NCI-H187 treated with DMSO at 0.1 percent for 48 hours (cell line): Measurements from ENCODE around the gene TGM4.

ENCODE experiments used
- DNase-seq: peaks from one replicate; lab custom pipeline; 2025; lab: John Stamatoyannopoulos, UW

TGM4 gene

DNA sequence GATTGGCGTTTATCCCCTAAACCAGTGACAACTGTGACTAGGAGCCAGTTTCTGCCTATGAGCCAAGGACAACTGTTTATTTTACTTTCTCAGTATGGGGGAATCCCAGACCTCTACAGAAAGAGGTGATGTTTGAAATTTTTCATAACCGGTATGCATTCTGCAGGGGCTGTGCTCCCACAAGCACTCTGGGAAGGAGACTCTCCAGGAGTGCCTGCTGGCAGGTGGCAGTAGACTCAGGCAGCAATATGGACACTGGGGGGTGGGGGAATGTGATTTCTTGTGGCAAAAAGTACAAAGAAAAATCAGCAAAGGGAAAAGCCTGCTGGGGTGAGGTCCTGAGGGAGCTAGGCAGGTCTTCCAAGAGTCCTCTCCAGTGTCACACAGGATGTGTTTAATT, 5.9 kb downstream of the TGM4 start:
- no peak for DNase-seq

DNA sequence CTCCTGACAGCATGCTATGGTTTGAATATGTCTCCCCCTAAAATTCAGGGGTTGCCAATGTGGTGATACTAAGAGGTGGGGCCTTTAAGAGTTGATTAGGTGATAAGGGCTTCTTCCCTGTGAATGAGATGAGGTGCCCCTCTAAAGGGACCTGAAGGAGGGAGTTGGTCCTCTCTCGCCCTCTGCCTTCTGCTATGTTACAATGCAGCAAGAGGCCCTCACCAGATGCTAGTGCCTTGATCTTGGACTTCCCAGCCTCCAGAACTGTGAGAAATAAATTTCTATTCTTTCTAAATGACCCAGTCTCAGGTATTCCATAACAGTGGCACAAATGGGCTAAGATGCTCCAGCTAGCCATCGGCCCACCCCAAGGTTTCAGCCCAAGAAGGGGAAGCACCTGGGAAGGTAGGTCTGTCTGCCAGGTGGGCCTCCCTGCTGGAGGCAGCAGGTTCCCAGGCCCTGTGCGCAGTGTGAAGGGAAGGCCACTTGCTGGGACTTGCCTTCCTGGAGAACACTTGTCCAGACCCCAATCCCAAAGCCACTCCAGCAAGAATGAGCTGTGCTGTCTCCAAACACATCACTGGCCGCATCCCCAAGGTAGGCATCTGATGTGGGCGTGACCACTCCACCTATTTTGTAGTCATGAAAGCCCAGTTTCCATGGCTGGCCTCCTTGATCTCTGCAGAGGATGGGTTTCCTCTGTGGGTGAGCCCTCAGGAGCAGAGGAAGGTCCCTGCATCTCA, 9.0 kb downstream of the TGM4 start:
- no peak for DNase-seq

DNA sequence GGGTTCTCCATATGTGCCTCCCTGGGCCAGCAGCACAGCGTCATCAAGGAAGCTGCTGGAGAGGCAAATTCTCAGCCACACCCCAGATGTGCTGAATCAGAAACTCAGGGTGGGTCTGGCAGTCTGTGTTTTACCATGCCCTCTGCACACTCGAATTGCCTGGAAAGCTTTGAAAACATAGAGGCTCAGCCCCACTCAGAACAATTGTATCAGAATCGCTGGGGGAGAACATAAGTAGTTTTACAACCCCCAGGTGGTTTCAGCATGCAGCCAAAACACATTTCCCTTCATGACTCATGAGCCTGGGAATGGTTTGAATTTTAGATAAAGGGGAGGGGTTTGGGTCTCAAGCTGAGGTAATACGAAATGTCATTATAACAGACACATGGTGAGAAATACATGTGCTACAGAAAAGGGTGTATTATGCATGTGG, 9.6 kb downstream of the TGM4 start:
- no peak for DNase-seq

DNA sequence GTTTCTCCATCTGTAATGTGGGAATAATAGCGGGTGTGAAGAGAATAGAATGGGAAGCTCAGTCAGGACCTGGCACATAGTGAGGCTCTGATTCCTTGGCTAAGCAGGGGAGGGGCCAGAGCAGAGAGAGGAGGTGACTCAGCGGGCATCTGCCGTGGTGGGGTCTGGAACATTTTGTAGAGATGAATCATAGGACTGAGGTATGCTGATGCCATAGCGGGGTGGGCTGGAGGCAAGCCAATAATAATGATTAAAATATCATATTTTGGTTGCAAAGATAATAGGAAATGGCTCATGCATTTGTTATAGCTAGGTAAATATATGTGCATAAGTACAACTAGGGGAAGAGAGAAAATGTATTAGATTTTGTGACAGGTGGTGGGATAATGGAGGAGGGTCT, 11.2 kb downstream of the TGM4 start:
- DNase-seq = no peak

DNA sequence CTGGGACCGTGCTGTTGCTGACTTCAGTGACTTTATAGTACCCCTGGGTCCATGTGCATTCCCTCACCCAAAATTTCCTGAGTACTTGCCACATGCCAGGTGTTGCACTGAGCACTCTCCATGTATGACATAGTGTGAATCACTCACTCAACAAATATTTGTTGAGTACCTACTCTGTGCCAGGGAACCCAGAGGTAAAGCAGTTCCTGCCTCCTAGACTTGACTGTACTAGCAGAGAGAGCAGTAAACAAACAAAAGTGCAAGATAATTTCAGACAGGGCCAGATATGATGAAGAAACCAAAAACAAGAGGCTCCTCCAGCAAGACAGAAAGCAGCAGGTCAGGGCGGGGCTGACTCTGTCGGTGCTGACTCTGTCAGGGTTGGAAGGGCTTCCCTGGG, 12.2 kb downstream of the TGM4 start:
- DNase-seq = no peak

DNA sequence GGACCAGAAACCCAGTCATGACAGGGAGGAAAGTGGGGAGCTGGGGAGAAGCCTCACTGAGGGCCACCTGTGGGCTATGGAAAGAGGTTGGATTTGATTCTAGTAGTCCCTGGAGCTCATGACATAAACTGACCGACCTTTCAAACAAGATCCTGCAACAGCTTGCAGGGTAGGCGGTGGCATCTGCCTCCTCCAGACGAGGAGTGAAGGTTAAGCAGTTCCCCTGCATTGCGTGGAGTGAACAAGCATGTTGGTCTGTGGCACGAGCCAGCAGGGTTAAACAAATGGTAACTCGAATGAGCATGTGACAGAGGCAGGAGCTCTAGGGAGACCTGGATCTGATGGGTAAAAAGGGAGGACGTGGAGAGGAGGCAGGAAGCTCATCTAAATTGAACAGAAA, 12.7 kb downstream of the TGM4 start:
- no peak for DNase-seq

DNA sequence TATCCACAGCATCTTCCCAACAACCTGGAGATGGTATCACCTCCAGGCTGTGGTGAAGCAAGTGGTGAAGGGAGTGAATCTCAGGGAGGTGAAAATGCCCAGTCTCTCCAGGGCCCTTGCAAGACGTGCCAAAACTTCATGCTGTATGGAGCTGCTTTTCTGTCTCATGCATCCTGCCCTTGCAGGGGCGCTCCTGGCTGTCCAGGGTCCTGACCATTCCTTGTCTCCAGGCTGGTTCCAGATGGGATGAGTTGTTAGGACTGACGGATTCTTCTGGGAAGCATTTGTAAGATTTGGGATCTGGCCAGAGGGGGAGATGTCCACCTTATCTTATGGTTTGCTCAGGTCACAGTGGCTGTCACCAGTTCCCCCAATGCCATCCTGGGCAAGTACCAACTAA, 15.8 kb downstream of the TGM4 start:
- DNase-seq = no peak

DNA sequence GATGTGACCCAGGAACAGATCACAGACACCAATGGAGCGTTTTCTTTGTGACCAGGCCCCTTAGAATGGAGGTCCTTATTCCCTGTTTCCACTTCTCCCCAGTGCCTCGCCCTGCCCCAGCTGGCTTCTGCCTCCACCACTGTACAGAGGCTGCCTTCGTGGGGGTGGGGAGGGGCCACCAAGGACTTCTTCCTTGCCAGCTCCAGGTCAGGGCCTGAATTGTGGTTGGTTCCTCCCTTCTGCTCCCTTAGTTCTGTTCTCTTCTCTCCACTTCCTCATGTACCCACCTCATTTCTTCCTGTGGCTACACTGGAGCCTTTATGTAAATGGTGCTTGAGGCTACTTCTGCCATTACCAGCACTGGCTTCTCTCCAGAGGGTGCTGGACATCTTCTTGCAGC, 16.4 kb downstream of the TGM4 start:
- no peak for DNase-seq

DNA sequence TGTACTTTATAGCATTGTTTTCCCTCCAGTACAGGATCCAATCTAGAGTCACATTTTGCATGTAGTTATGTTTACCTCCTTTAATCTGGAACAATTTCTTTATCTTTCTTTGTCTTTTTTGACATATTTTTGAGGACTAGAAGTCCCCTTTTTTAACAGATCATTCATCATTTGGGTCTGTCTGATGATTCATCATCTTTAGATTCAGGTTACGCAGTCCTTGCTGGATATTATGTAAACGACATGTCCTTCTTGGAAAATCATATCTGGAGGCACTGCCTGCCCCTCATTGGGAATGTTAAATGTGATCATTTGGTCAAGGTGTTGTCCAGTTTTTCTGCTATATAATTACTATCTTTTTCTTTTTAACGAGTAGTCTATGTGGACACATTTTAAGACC, 18.3 kb downstream of the TGM4 start:
- DNase-seq = no peak

DNA sequence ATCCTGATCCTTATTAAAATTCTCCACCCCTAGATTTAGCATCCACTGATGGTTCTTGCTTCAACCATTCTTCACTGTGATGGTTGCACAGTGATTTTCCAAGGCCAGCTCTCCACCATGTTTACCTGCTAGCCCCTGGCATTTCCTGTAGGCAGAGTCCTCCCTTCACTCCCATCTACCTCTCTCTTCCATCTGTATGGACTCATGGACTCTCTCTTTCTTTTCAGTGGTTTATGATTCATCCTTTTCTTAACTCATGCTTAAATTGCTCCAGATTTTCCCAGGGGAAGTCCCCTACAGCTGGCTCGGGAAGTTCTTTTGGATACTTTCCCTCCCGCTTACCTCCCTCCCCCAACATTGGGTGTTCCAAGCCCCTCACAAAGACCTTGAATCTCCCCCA, 18.7 kb downstream of the TGM4 start:
- no peak for DNase-seq

DNA sequence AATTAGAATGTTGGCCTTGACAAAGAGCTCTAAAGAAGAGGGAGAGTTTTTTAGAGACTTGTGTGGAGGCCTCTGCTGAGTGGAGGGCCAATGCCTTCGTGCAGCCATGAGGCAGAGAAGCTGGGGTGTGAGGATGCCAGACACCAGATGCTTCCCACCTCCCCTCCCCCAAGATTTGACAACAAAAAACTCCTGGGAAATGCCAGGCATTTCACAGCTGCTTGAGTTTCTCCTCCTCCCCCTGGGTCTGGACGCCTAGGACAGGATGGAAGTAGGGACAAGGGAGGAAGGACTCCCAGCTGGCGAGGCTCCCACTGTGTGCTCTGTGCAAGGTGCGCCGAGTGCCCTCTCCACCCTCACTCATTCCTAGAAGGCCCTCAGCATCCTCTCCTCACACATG, 20.1 kb downstream of the TGM4 start:
- DNase-seq = no peak

DNA sequence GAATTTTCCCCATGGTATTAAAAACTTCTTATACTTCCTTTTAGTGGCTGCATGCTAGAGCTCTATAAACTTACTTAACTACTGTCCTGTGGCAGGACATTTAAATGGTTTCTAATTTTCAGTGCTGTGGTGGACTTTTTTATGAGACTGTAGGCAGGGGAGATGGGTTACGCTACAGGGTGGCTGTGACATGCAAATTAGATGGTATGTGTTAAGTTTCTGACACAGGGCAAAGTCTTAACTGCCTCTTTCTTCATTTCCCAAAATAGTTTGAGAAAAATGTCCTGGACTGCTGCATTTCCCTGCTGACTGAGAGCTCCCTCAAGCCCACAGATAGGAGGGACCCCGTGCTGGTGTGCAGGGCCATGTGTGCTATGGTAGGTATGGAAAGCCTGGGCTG, 22.0 kb downstream of the TGM4 start:
- DNase-seq = no peak

DNA sequence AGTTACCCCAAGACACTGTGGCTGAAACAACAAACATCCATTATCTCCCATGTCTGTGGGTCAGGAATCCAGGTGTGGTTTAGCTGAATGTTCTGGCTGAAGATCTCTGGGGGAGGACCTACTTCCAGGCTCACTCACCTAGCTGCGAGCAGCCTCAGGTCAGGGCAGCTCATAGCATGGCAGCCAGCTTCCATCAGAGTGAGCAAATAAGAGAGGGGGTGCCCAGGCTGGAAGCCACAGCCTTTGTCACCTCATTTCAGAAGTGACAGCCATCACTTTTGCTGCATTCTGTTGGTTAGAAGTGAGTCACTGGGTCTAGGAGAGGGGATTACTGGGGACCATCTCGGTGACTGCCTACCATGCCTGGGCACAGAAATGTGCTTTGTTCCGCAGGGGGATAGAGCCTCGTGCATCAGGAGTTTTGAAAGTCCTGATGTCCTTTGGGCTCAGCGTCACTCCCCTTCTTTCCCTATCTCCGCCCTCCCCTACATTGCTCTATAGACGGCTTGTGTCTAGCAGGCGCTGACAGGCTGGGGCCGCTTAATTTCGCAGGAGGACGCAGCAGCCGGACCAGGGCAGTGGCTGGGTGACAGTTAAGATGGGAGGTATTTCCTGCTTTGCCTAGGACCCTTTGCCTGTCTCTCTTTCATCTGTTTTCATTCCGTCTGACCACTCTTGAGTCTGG, 25.4 kb downstream of the TGM4 start:
- DNase-seq = no peak

DNA sequence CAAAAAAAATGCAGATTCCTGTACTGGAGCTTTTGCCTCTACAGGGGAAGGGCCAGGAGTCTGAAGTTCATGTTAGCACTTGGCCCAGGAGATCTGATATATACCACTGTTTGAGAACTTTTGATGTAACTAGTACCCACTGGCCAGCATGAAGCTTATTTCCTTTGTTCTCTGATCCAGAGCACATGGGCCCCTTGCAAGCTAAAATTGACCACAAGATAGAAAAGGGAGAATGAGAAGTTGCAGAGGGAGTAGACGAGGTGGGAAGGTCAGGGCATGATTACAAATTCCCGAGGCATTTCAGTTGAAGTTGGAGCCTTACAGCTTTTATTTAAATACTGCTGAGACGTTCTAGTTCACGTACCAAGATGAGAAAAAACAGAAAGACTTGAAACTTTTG, 28.2 kb downstream of the TGM4 start:
- no peak for DNase-seq

DNA sequence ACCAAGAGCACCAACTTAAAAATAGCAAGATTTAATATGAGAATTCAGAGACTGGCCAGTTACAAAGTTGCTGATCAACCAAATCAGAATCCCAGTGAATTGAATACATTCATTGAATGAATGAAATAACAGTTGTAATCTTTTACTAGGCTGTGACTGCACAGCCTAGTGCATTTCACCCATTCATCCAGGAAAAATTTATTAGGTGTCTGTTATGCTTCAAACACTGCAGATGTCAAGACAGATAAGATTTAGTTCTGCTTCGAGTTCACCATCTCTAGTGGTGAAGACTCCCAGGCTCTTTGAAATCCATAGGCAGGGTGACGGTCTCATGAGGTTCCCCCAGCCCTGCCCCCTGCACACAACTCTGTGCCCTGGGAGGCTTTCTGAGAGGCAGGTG, 28.9 kb downstream of the TGM4 start:
- DNase-seq = no peak

DNA sequence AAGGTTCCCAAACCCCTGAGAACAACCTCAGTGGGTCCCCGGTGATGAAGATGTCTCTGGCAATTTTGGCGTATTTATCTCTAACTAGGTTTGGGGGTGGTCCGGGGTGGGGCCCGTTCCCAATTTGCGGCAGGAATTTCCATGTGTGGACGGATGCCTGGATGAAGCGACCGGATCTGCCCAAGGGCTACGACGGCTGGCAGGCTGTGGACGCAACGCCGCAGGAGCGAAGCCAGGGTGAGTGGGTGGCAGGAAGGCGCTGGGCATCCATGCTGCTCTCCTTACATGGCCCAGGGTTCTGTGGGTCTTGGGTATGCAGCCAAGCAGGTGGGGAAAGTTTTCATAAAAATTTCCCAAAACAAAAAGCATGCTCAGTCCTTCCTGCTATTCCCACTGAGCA, 29.3 kb downstream of the TGM4 start:
- no peak for DNase-seq

DNA sequence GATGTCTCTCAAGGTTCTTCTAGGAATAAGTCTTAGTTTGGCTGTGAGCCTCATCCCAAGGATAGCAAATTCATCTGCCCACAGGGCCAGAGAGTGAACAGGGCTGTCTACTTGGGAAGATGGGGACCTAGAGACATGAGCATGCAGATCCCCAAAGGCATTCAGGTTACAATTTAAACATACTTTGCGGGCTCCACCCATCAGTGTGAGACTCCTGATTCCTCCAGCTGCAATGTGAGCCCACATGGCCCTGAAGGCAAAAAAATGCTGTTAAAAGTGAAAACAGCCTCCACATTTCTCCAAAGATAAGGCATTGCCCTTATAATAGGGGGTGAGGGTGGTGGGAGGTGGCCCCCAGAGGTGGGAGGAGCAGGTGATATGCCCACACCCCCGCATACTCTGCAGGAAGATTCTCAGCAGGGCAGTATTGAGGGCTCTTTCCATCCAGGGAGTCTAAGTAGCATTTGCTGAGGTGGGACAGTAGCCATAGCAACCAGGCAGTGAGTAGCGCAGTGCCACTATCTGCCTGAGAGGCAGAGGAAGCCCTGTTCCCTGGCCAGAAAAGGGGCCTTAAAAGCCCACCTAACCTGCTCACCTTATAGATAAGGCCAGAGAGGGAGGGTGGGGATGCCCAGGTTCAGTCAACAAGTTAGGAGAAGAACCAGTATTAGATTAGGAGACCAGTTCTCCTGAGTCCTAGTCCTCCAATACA, 31.2 kb downstream of the TGM4 start:
- no peak for DNase-seq

DNA sequence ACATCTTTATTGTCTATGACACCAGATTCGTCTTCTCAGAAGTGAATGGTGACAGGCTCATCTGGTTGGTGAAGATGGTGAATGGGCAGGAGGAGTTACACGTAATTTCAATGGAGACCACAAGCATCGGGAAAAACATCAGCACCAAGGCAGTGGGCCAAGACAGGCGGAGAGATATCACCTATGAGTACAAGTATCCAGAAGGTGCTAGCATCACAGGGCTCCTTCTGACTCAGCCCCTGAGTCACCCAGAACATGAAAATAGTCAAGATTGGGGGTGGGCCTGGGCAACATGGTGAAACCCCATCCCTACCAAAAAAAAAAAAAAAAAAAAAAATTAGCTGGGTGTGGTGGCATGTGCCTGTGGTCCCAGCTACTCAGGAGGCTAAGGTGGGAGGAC, 32.6 kb downstream of the TGM4 start:
- DNase-seq = no peak

DNA sequence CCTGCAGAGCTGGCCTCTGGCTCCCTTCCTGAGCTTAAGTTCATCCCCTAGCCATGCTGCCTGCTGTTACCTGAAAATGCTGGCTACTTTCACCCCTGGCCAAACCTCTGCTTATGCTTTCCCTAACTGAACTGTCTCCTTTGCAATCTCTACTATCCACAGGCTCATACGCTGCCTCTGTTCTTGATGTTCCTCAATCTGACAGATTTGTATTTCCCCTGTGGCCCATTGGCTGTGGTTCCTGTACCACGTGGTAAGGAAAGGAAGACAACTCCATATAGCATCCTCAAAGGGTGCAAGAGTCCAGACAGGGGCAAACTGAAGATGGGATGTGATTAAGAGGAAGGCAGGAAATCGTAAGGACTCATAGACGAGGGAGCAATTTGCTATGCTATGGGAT, 33.2 kb downstream of the TGM4 start:
- DNase-seq = no peak

DNA sequence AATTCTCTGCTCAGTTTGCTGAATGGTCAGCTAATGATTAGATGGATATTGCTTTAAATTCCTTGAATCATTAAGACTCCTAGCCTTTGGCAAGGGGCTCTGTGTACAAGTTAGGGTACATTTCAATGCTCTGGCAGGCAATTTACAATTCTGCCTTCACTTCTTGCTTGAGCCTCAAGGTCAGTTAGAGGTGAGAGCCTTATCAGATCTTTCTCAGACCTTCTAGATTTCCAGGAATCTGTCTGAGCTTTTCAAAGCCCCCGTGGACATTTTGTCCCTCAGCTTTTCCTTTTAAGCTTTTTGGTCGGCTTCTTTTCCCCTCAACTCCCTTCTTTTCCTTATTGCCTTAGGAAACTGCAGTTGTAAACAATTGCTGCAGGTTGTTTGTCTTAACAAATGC, 34.7 kb downstream of the TGM4 start:
- DNase-seq = no peak

DNA sequence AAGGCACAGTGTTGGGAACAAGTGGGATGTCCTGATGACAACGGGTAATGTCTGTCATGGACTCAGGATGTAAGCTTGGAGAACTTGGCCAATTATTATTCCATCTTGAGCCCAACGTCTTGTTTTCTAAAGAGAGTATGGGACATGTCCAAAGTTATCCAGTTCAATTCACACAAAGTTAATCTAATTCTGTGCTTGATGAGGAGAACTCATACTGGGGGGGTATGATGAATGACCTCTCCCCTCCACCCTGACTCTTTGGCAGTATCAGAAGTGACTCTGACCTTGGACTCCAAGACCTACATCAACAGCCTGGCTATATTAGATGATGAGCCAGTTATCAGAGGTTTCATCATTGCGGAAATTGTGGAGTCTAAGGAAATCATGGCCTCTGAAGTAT, 36.3 kb downstream of the TGM4 start:
- DNase-seq = no peak

DNA sequence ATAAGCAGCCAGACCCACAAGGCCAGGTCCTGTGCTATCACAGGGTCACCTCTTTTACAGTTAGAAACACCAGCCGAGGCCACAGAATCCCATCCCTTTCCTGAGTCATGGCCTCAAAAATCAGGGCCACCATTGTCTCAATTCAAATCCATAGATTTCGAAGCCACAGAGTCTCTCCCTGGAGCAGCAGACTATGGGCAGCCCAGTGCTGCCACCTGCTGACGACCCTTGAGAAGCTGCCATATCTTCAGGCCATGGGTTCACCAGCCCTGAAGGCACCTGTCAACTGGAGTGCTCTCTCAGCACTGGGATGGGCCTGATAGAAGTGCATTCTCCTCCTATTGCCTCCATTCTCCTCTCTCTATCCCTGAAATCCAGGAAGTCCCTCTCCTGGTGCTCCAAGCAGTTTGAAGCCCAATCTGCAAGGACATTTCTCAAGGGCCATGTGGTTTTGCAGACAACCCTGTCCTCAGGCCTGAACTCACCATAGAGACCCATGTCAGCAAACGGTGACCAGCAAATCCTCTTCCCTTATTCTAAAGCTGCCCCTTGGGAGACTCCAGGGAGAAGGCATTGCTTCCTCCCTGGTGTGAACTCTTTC, 39.6 kb downstream of the TGM4 start:
- DNase-seq = peak; percentile 10

DNA sequence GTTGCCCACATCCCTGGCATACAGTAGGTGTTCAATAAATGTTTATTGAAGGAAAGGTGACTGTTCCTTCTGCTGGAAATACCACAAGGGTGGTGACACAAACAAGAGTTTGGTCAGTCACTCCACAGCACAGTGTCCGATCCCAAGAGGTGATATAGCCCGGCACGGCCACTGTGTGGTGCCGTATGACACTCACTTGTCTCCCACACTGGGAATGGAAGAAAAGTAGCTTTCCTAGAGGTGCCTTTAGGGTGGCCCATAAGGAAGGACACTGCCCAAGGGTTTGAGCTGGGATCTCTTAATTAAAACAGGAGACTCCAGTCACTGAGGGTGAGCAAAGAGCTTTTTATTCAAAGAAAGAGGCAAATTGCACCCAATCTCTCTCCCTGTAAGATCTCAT, 40.5 kb downstream of the TGM4 start:
- DNase-seq = no peak
